ENCODE measurements around the gene NOC3L.

NOC3L gene

DNA sequence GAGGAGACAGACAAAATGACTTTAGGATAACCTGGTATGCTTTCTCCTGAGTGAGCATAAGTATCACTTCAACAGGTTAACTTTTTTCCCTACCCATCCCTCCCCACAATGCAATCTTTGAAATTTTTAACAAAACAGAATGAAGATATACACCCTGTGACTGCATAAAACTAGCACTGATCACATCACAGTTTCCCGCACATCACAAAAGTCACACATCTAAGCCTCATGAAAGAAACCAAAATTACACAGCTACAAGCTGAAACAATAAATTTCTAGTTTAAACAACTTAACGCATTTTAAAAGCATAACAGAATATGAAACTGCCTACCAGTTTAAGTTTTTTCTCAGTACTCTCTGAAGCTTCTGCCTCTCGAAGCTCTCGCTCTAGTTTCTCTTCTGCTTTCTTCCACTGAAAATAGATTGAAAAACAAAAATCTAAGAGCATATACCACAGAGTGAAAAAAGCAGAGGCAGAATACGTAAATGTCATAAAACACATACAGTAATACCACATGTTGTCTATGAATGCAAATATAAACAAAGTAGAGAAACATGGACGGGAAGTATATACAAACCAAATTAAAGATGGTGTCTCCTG is 18.1 kb downstream of the NOC3L start:
- Mint-ChIP-seq H3K9me3 (no peaks in the 10 kb centered on the region), H3K27ac (no peak overlapping the region), H3K4me1 (ENCODE audit: low read depth) (no peaks in the 10 kb centered on the region), H3K27me3 (ENCODE audit: low read depth) (no peaks in the 10 kb centered on the region), H3K4me3 (no peak overlapping the region), H3K36me3 (ENCODE audit: low read depth) (peaks cover 23% of the 10 kb centered on the region)

DNA sequence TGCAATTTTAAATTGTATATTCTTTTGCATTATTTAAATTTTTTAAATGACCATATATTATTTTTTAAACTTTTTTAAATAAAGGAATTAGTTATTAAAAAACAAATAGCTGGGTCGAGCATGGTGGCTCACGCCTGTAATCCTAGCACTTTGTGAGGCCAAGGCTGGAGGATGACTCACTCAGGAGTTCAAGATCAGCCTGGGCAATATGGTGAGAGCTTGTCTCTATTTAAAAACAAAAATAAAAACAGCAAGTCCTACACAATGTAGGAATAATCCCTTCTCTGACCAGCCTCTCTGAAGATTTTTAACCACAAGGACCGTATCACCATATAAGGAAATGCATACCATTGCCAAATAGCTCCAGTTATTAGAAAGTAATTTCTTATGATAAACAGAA is 19.6 kb downstream of the NOC3L start:
- Mint-ChIP-seq H3K27ac (no peak overlapping the region), H3K27me3 (ENCODE audit: low read depth) (no peaks in the 10 kb centered on the region), H3K9me3 (no peaks in the 10 kb centered on the region), H3K4me3 (no peak overlapping the region), H3K4me1 (ENCODE audit: low read depth) (no peaks in the 10 kb centered on the region), H3K36me3 (ENCODE audit: low read depth) (peaks cover 31% of the 10 kb centered on the region)

DNA sequence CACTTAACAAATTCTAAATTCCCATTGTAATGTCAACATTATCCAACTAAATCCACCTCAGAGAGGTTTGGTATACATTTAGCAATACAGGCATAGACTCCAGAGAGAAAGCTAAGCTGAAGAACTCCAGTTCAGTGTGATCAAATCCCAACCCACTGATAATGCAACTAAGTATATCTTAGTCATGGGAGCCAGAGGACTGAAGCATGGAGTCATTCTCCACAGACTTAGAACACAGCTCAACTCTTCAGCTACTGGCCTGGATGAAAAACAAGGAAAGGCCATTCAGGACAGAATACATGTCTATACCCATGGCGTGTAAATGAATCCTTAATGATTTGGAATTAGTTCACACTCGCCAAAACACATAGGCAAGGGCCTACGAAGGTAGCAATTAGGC is 27.9 kb downstream of the NOC3L start:
- Mint-ChIP-seq H3K9me3 (no peaks in the 10 kb centered on the region), H3K27ac (no peak overlapping the region), H3K36me3 (ENCODE audit: low read depth) (peaks cover 51% of the 10 kb centered on the region), H3K27me3 (ENCODE audit: low read depth) (no peaks in the 10 kb centered on the region), H3K4me1 (ENCODE audit: low read depth) (no peaks in the 10 kb centered on the region), H3K4me3 (no peak overlapping the region)

DNA sequence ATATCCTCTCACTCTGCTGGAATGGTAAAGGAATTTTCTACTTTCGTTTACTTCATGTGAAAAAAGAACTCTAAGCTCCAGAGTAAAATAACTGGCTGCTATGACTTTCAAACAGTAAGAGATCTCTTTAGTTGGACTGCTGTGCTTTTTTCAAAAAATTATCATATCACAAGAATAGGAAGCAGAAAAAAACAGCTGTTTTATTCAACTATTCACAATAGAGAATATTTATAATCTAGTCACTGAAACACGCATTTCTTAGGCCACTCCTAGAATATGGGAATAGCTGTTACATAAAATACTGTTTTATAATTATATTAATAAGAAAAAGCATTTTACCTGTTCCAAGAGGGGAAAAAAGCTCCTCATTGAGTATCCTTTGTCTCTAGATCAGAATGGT is 29.7 kb downstream of the NOC3L start:
- Mint-ChIP-seq H3K9me3 (no peaks in the 10 kb centered on the region), H3K27ac (no peak overlapping the region), H3K27me3 (ENCODE audit: low read depth) (no peaks in the 10 kb centered on the region), H3K36me3 (ENCODE audit: low read depth) (peaks cover 37% of the 10 kb centered on the region), H3K4me3 (no peak overlapping the region), H3K4me1 (ENCODE audit: low read depth) (no peaks in the 10 kb centered on the region)

DNA sequence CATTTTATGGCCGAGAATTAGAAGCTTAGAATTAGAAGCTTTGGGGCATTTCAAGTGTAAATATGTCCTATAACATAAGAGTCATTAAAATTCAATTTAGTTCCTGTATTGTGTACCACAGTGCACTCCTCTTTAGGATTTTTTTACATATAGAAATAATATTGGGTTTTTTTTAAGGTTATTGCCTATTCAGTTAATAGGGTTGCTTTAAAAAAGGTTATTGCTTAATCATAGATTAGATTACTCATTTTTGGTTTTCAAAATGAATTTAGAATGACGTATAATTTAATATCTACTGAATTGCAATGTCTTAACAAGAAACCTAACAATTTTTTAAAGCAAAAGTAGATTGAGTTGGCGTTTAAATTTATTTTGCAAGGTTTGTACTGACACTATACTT is 34.1 kb downstream of the NOC3L start:
- no peaks in the 10 kb centered on the region for H3K9me3 Mint-ChIP-seq
- no peaks in the 10 kb centered on the region for H3K27me3 Mint-ChIP-seq (ENCODE audit: low read depth)
- no peak overlapping the region for H3K4me3 Mint-ChIP-seq
- H3K4me1 Mint-ChIP-seq (ENCODE audit: low read depth) = no peaks in the 10 kb centered on the region
- H3K36me3 Mint-ChIP-seq (ENCODE audit: low read depth) = peaks cover 24% of the 10 kb centered on the region
- H3K27ac Mint-ChIP-seq = no peak overlapping the region

DNA sequence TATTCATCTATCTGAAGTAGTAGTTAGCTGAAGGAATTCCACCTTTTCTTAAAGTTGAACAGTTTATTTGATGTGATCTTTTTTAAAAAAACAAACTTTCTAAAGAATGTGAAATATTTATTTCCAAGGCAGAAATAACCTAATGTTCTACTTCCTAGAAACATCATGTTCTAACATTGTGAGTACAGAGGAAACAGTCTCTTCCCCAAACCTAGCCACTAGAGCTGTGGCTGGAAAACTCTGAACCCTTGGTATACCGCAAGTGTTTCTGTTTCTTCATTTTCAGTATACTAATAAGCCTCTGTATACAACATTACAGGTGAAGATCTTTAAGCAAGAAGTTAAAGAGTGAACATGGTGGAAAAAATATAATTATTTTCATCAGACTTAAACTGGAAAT is 35.1 kb downstream of the NOC3L start:
- Mint-ChIP-seq H3K4me3 (no peak overlapping the region), H3K4me1 (ENCODE audit: low read depth) (no peaks in the 10 kb centered on the region), H3K9me3 (no peaks in the 10 kb centered on the region), H3K27me3 (ENCODE audit: low read depth) (no peaks in the 10 kb centered on the region), H3K27ac (no peak overlapping the region), H3K36me3 (ENCODE audit: low read depth) (peaks cover 21% of the 10 kb centered on the region)

DNA sequence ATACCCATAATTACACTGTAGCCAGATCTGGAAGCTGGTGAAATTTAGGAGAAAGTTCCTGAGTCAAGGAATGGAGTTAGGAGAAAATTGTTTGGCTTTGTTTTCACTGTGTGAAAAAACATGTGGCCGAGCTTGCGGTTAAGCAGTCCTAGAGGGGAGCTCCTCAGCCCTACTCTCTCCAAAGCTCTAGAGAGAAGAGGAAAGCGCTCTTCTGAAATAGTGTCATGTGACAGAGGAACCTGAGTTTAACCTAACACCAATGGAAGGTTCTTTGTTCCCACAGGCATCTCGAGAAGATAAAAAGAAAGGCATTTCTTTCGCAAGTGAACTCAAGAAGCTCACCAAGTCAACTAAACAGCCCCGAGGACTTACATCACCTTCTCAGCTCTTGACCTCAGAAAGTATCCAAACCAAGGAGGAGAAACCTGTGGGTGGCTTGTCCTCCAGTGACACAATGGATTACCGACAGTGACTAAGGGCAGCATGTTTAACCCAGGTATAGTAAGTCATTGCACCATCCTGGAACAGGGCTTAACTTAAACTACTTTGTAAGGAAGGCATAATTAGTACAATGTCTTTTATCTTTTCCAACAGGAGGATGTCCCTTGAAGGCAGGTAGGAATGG is 38.0 kb downstream of the NOC3L start:
- no peak overlapping the region for H3K27ac Mint-ChIP-seq
- no peaks in the 10 kb centered on the region for H3K4me1 Mint-ChIP-seq (ENCODE audit: low read depth)

DNA sequence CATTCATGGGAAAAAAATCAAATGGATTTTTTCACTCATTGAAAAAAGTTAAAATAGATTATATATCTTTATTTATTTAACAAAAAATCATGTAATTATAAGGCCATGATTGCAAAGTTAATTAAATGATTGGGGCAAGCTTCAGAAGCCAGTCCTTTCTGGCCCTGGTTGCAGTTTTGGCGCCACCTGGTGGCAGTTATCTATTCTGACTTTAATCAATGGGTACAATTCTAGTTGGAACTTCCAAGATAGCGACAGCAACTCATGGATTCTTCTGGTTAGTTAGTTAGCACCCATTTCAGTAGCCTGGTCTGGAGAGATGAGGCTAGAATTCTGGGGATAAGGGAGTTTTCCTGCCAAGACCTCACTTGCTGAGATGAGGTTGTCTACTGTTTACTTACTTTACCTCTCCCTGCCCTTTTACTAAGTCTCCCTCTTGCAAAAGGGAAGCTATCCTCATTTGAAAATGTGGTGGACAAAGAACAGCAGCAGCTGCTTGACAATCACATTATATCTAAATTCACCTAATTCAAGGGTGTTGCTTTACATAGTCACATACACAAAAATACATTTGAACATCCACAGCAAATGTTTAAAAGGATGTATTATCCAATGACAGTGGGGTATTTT is 42.3 kb downstream of the NOC3L start:
- Mint-ChIP-seq H3K9me3 (no peaks in the 10 kb centered on the region), H3K4me1 (ENCODE audit: low read depth) (peaks cover 2% of the 10 kb centered on the region), H3K4me3 (no peak overlapping the region), H3K36me3 (ENCODE audit: low read depth) (no peaks in the 10 kb centered on the region), H3K27ac (no peak overlapping the region), H3K27me3 (ENCODE audit: low read depth) (no peaks in the 10 kb centered on the region)

More for the DNA sequence above, 38.0 kb downstream of the NOC3L start:
- Mint-ChIP-seq H3K36me3 (ENCODE audit: low read depth) (peaks cover 7% of the 10 kb centered on the region), H3K9me3 (no peaks in the 10 kb centered on the region), H3K4me3 (no peak overlapping the region), H3K27me3 (ENCODE audit: low read depth) (no peaks in the 10 kb centered on the region)

DNA sequence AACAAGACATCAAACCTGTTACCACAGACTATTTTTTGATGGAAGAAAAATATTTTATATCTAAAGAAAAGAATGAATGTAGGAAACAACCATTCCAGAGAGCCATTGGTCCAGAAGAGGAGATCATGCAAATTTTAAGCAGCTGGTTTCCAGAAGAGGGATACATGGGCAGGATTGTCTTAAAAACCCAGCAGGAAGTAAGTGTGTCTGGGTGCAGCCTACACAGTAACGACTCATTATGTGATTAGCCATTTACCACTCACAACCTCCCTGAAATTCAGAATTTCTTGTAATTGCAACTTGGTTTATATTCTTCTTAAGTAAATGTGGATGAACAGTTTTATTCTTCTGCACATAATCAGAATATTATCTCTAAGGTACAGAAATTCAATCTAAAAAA is 46.2 kb downstream of the NOC3L start:
- Mint-ChIP-seq H3K27ac (no peak overlapping the region), H3K27me3 (ENCODE audit: low read depth) (no peaks in the 10 kb centered on the region), H3K4me1 (ENCODE audit: low read depth) (peaks cover 2% of the 10 kb centered on the region), H3K36me3 (ENCODE audit: low read depth) (no peaks in the 10 kb centered on the region), H3K9me3 (no peaks in the 10 kb centered on the region), H3K4me3 (no peak overlapping the region)

DNA sequence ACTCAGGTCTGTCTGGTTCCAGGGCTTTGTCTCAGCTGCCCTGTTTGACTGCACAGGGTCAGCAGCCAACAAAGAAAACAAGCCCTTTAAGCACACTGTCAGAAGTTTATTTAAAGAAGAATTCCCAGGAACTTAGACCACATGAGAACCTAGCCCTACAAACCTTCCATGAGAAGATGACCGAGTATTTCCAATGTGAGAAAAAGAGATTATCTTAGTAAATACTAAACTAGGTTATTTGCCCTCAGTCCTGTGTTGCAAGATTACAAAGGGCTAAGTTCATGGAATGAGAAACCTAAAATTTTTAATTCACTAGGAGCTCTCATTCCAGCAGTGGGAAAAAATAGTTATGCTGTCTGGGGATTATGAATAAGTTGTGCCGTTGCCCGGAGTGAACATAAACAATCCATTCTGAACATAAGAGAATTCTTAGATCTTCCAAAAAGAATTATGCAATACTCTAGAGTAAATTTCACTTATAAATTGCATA is 46.7 kb downstream of the NOC3L start:
- Mint-ChIP-seq H3K36me3 (ENCODE audit: low read depth) (no peaks in the 10 kb centered on the region), H3K27me3 (ENCODE audit: low read depth) (no peaks in the 10 kb centered on the region), H3K4me3 (no peak overlapping the region), H3K4me1 (ENCODE audit: low read depth) (peaks cover 2% of the 10 kb centered on the region), H3K9me3 (no peaks in the 10 kb centered on the region), H3K27ac (no peak overlapping the region)

DNA sequence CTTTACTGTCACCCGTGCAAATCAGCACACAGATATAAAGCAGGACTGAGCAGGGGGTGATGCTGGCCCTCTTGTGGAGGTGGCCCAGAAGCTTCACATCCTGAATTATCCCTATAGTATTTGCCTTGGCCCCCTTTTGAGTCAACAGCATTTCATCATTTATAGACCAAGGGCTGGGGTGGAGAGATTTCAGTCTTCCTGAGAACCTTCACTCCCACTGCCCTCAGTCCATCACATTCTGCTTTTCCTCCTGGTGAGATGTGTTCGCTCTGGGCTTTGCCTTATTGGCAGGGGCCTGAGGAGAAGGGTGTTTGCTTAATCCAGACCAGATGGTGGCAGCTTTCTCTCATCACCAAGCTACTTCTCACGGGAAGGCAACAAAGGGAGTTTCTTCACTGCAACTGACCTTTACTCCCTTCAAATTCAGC is 47.7 kb downstream of the NOC3L start:
- H3K36me3 Mint-ChIP-seq (ENCODE audit: low read depth) = no peaks in the 10 kb centered on the region
- no peak overlapping the region for H3K4me3 Mint-ChIP-seq
- no peak overlapping the region for H3K27ac Mint-ChIP-seq
- no peaks in the 10 kb centered on the region for H3K27me3 Mint-ChIP-seq (ENCODE audit: low read depth)
- H3K9me3 Mint-ChIP-seq = no peaks in the 10 kb centered on the region
- peaks cover 2% of the 10 kb centered on the region for H3K4me1 Mint-ChIP-seq (ENCODE audit: low read depth)

DNA sequence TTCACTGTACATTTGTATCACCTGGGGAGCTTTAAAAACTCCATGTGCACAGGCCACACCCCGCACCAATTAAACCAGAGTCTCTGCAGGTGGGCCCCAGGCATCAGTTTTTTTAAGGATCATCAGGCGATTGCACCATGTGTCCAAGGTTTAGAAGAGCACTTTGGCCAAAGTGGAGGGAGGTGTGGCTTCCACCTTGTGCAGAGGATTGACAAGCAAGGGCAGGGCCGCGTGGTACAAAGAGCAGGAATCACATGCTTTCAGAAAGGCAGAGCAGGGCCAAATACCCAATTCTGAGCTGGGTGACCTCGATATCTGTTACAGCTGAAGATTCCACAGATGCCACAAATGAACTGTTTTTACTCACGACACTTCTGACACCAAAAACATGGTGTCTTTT is 52.4 kb downstream of the NOC3L start:
- Mint-ChIP-seq H3K27ac (no peak overlapping the region), H3K27me3 (ENCODE audit: low read depth) (peaks cover 20% of the 10 kb centered on the region), H3K9me3 (no peaks in the 10 kb centered on the region), H3K36me3 (ENCODE audit: low read depth) (no peaks in the 10 kb centered on the region), H3K4me3 (no peak overlapping the region), H3K4me1 (ENCODE audit: low read depth) (peaks cover 1% of the 10 kb centered on the region)

DNA sequence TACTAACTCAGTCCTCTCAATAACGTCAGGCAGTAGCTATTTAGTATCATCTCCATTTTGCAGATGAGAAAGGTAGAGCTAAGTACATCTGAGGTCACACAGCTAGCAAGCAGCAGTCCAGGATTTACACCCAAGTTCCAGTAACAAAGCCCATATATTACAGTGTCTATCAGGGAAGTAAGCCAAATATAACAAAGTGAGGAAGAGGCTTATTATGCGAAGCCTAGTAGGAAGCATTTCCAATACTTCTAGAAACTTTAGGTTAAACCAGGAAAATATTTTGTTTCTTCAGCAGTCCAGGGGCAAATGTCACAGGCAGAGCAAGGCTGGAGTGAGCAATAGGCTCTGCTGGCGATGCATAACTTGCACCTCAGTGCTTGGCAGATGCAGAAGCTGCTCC is 53.9 kb downstream of the NOC3L start:
- no peak overlapping the region for H3K4me3 Mint-ChIP-seq
- H3K9me3 Mint-ChIP-seq = no peaks in the 10 kb centered on the region
- peaks cover 33% of the 10 kb centered on the region for H3K27me3 Mint-ChIP-seq (ENCODE audit: low read depth)
- no peak overlapping the region for H3K27ac Mint-ChIP-seq
- no peaks in the 10 kb centered on the region for H3K36me3 Mint-ChIP-seq (ENCODE audit: low read depth)
- H3K4me1 Mint-ChIP-seq (ENCODE audit: low read depth) = peaks cover 2% of the 10 kb centered on the region

DNA sequence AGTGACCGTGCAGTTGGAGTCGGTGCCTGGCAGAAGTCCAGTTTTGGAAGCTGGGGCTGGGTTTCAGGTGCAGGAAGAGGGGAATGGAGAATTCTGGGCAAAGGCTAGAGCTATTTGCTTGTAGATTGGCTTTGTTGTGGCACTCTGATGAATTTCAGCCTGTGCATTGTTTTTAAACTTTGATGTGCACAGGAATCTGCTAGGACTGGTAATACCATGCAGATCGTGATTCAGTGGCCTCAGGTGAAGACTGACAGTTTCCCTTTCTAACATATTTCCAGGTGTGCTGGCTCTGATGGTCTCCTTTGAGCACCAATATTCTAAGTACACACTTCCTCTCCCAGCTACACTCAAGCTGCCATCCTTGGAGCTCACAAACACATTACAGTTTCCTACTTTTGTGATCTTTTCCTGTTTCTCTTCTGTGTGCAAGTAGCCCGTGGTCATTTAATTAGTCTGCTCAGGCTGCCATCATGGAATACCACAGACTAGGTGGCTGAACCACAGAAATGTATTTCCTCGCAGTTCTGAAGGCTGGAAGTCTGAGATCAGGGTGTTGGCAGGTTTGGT is 55.6 kb downstream of the NOC3L start:
- Mint-ChIP-seq H3K9me3 (no peaks in the 10 kb centered on the region), H3K27ac (no peak overlapping the region), H3K4me1 (ENCODE audit: low read depth) (peaks cover 2% of the 10 kb centered on the region), H3K27me3 (ENCODE audit: low read depth) (peaks cover 45% of the 10 kb centered on the region), H3K36me3 (ENCODE audit: low read depth) (no peaks in the 10 kb centered on the region), H3K4me3 (no peak overlapping the region)

DNA sequence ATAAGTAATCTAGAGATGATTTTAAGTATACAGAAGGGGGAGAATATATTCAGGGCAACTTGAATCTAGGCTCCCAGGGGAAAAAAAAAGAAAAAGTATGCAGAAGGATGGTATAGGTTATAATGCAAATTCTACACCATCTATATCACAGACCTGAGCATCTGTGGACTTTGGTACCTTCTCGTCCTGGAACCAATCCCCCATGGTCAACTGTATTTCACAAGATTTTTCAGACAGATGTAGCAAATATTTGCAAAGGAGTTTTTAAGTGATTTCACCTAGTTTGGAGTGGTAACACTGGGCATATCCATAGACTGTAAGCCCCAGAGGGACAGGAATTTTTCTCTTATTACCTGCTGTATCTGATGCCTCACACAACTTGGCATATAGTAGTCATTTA is 58.8 kb downstream of the NOC3L start:
- Mint-ChIP-seq H3K27me3 (ENCODE audit: low read depth) (peaks cover 60% of the 10 kb centered on the region), H3K9me3 (no peaks in the 10 kb centered on the region), H3K36me3 (ENCODE audit: low read depth) (no peaks in the 10 kb centered on the region), H3K4me1 (ENCODE audit: low read depth) (peaks cover 9% of the 10 kb centered on the region), H3K27ac (no peak overlapping the region), H3K4me3 (no peak overlapping the region)
